Hematopoietic multipotent progenitor cell (in vitro differentiated cells): Measurements from ENCODE around the gene KCNK6. TPM values are rescaled to one million over a fixed set of nuclear protein-coding genes. Genes with fewer than 3 reads are reported as not detected.
"Not testable (repeated sequence)": the region's sequence is repeated elsewhere in the genome, so short reads cannot be mapped to it uniquely, and the experiment has no call there.

Source experiments
- DNase-seq, 3 donors: peaks; one replicate each; pipeline ENCODE4 v3.0.0-alpha.2; 2011 to 2015; ENCODE audit warnings: low read depth in 2 of 3, low spot score in 2 of 3
- total RNA-seq: library from RNA; depleted of rRNA; stranded (reverse); fragments of >200 nt; gene quantifications from one replicate; pipeline ENCODE4 v1.2.3, GENCODE V29; 2012

Gene KCNK6
- total RNA-seq, 1 donor, result 2.4 TPM

GRCh38 chr19:38360839-38361631 is 41.4 kb downstream of the KCNK6 start:
- no peak for DNase-seq

- peak in 2 of 3 donors; percentile 90 to 93 for DNase-seq
These were observed 42.0 kb downstream of the KCNK6 start for GRCh38 chr19:38361633-38362075.

DNA sequence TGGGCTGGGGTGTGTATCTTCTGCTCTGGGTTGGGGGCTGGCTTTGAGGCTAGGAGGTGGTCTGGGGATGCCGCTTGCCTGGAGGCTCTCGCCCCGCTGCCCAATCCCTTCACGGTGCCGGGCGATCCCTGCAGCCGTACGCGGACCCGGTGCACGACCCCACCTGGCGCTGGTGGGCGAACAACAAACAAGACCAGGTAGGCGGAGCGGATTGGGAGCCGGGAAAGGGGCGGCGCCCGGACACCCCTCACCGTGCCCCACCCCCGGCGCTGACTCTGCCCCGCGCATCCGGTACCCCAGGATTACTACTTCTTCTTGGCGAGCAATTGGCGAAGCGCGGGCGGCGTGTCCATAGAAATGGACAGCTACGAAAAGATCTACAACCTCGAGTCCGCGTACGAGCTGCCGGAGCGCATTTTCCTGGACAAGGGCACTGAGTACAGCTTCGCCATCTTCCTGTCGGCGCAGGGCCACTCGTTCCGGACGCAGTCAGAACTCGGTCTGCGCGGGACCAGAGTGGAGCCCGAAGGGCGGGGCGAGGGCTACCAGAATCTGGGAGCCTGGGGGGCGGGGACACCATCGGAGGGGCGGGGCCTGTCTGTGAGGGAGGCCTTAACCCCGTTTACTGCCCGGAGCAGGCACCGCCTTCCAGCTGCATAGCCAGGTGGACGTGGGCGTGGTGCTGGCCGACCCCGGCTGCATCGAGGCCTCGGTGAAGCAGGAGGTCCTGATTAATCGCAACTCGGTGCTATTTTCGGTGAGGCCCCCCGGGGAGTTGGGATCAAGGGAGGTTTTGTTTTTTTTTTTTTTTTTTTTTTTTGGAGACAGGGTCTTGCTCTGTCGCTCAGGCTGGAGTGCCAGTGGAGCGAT is 42.7 kb downstream of the KCNK6 start:
- peak in 2 of 3 donors; percentile 85 to 89 for DNase-seq

DNA sequence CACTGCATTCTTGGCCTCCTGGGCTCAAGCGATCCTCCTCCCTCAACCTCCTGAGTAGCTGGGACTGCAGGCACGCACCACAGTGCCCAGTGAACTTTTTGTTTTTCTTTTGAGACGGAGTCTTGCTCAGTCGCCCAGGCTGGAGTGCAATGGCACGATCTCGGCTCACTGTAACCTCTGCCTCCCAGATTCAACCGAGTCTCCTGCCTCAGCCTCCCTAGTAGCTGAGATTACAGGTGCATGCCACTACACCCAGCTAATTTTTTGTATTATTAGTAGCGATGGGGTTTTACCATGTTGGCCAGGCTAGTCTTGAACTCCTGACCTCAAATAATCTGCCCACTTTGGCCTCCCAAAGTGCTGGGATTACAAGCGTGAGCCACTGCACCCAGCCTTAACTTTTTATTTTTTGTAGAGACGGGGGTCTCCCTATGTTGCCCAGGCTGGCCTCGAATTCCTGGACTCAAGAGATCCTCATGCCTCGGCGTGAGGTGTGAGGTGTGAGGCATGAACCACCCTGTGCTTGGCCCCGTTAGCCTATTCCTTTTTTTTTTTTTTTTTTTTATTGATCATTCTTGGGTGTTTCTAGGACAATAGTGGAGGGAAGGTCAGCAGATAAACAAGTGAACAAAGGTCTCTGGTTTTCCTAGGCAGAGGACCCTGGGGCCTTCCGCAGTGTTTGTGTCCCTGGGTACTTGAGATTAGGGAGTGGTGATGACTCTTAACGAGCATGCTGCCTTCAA is 43.5 kb downstream of the KCNK6 start:
- DNase-seq, result not testable (repeated sequence)

DNA sequence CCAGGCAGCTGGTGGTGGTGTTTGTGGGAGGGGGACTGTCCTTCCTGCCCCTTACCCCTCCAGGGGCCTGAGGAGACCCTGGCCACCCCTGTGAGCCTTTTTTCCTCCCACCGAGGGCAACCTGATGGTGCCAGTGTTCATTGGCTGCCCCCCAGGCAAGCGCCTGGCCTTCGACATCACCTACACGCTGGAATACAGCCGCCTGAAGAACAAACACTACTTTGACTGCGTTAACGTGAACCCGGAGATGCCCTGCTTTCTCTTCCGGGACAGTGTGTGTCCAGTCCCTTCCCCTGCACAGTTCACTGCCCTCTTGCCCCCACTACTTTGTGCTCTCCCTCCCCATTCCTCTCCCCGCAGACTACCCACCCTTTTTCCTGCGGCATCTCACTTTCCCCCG is 47.4 kb downstream of the KCNK6 start:
- DNase-seq, result no peak

DNA sequence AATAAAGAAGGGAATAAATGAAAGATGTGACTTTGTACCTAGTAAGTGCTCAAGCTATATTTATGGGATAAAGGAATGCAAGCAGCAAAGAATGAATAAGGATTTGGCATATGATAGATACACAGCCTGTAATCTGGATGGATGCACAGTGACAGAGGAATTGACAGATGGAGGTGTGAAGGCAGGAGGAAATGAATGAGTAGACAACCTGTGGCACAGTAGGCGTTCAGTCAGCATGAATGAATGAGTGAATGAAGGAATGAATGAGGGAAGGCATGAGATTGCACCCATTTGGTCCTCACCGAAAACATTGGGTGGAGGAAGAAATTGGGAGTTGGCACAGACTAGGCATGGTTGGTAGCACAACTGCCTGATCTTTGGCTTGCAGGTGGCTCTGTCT is 49.9 kb downstream of the KCNK6 start:
- no peak for DNase-seq

DNA sequence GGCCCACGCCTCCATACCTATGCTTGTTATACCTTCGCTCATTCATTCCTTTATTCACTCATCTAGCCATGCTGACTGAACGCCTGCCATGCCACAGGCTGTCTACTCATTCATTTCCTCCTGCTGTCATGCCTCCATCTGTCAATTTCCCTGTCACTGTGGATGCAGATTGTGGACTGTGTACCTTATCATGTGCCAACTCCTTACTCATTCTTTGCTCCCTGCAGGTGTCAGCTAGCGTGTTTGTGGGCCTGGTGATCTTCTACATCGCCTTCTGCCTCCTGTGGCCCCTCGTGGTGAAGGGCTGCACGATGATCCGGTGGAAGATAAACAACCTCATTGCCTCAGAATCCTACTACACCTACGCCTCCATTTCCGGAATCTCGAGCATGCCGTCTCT is 50.7 kb downstream of the KCNK6 start:
- DNase-seq, result no peak

- DNase-seq, result no peak
These were observed 51.4 kb downstream of the KCNK6 start for GRCh38 chr19:38371081-38371480.

DNA sequence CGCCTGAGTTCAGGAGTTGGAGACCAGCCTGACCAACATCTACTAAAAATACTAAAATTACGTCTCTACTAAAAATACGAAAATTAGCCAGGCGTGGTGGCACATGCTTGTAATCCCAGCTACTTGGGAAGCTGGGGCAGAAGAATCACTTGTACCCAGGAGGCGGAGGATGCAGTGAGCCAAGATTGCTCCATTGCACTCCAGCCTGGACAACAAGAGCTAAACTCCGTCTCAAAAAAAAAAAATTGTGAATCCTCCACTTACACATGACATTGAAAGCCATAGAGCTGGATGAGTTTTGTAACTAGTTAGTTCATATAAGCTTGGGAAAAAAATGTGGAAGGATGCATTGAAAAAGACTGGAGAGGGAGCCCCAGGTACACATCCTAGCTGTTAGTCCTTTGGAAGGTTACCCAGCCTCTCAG is 54.3 kb downstream of the KCNK6 start:
- DNase-seq, result no peak

- peak; percentile 96 to 100 (median 100) for DNase-seq
These were observed 54.9 kb downstream of the KCNK6 start, which contains the start of gene PSMD8 for GRCh38 chr19:38374332-38375097. TSS of gene PSMD8 (plus strand) at chr19:38374571. CDS start at chr19:38374602, 31 bp downstream.

DNA sequence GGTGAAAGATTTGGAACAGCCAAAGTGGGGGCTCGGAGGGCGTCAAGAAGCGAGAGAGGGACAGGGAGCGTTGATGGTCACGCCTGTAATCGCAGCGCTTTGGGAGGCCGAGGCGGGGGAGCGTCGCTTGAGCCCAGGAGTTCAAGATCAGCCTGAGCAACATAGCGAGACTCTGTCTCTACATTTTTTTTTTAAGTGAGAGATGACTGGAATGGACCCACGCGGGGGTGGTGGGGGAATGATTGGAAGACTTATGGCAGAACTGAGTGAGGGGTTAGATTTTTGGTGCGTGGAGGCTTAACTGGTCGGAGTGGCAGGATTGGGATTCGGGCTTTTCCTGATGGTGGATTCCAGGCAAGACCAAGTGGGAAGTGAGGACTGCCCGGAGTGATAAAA is 55.5 kb downstream of the KCNK6 start:
- no peak for DNase-seq

GRCh38 chr19:38375748-38376147 is 56.1 kb downstream of the KCNK6 start:
- DNase-seq, result no peak

GRCh38 chr19:38376576-38376975 is 56.9 kb downstream of the KCNK6 start:
- DNase-seq, result no peak

DNA sequence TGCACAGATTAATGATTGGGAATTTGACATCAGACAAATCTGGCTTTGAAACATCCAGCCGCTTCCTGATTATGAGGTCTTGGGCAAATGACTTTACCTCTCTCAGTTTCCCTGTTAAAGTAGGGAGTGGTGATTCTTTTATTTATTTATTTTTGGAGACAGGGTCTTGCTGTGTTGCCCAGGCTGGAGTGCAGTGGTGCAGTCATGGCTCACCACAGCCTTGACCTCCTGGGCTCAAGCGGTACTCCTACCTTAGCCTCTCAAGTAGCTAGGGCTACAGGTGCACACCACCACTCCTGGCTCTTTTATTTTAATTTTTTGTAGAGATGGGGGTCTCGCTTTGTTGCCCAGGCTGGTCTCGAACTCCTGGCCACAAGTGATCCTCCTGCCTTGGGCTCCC is 57.4 kb downstream of the KCNK6 start:
- no peak for DNase-seq

- no peak for DNase-seq
These were observed 59.2 kb downstream of the KCNK6 start for GRCh38 chr19:38378866-38379265.

DNA sequence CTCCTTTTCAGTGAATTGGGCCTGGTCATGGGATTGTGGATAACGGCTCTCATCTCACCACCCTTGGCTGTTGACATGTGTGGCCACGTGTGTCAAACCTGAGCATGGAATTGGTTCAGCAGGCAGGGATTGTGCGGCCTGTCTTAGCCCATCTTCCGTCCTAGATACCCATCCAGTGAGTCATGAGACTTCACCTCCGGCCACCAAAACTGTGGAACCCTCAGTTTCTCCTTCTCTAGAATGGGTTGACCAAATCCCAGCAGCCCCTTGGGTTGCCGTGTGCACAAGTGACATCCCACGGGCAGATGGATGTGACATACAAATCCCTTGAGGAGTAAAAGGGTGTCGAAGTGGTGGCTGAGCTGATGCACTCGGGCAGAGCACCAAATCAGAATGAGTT is 61.5 kb downstream of the KCNK6 start:
- DNase-seq, result no peak
